A549 (cell line): ENCODE measurements around the gene GPR183. TPM values are rescaled to one million over a fixed set of nuclear protein-coding genes. Genes with fewer than 3 reads are reported as not detected.

ENCODE experiments used
- ATAC-seq, 2 experiments: fragments of 200-7000 bp in 1 of 2; fragments of >200 bp in 1 of 2; cut with Nextera tagmentation in 1 of 2; cut with Tn5 transposase in 1 of 2; 3 replicates each; pipeline versions ENCODE4 v1.8.0 to v1.9.1; 2018 to 2020; ENCODE audit warnings: mild to moderate bottlenecking in 1 of 2, moderate library complexity in 1 of 2
- CTCF ChIA-PET: fragments of 300-600 bp; sonication (Branson Sonifier 250); formaldehyde crosslinking; extraction: SDS; loops from one replicate; lab custom pipeline; 2021; ENCODE audit warnings: antibody characterized with exemption, inconsistent platforms; lab: Yijun Ruan, JAX
- POLR2A ChIA-PET: fragments of 350-600 bp; formaldehyde crosslinking; extraction: SDS; loops from one replicate; lab custom pipeline; 2021; ENCODE audit warnings: antibody characterized with exemption, inconsistent platforms; lab: Yijun Ruan, JAX
- DNase-seq, 2 experiments: peaks; one replicate each; pipeline versions ENCODE4 v3.0.0 to v3.0.0-alpha.2; 2011 to 2016; ENCODE audit warnings: low read depth in 1 of 2, low spot score in 1 of 2
- FAIRE-seq: peaks from 2 replicates; lab custom pipeline; 2011; peaks lifted over from hg19 to GRCh38; lab: Jason Lieb, UNC
- H3K27ac ChIP-seq, 2 experiments: fragments of >200 bp; sonication (Bioruptor Twin); formaldehyde crosslinking; 3 replicates each; pipeline ENCODE4 v1.5.1; 2016 to 2017
- H3K4me1 ChIP-seq: fragments of >200 bp; sonication (Bioruptor Twin); formaldehyde crosslinking; 3 replicates; pipeline ENCODE4 v1.6.1; 2016
- H3K4me2 ChIP-seq: fragments of >200 bp; sonication (Bioruptor Twin); formaldehyde crosslinking; 3 replicates; pipeline ENCODE4 v1.6.1; 2016
- H3K4me3 ChIP-seq: fragments of >200 bp; sonication (Bioruptor Twin); formaldehyde crosslinking; 3 replicates; pipeline ENCODE4 v1.5.1; 2016
- H3K9me3 ChIP-seq: fragments of >200 bp; sonication (Bioruptor Twin); formaldehyde crosslinking; 3 replicates; pipeline ENCODE4 v1.6.1; 2016
- ATOH8 ChIP-seq: fragments of 250-450 bp; sonication (Bioruptor Pico); IDR thresholded peaks from 2 replicates; pipeline ENCODE4 v1.5.0; 2020; ENCODE audit warnings: low read depth, mild to moderate bottlenecking, moderate library complexity
- BHLHE40 ChIP-seq: IDR thresholded peaks from 2 replicates; pipeline ENCODE4 v1.6.1; 2012; ENCODE audit warnings: low read depth, low read length, inconsistent platforms
- CBX8 ChIP-seq: fragments of 200-600 bp; sonication (generic); IDR thresholded peaks from 2 replicates; pipeline ENCODE4 v1.6.1; 2016
- CHD4 ChIP-seq: fragments of 200-600 bp; sonication (generic); IDR thresholded peaks from 2 replicates; pipeline ENCODE4 v1.6.1; 2016; ENCODE audit warnings: antibody characterized with exemption, mild to moderate bottlenecking, borderline replicate concordance
- EP300 ChIP-seq, 2 experiments: fragments of >200 bp; sonication (Bioruptor Twin); formaldehyde crosslinking; IDR thresholded peaks; 2 replicates in 1 of 2; 3 replicates in 1 of 2; pipeline ENCODE4 v1.6.1; 2016 to 2017
- FOSL2 ChIP-seq, 2 experiments: fragments of 450-650 bp in 1 of 2; fragments of >200 bp in 1 of 2; sonication (Bioruptor Twin) in 1 of 2; formaldehyde crosslinking; IDR thresholded peaks; 2 replicates each; pipeline versions ENCODE4 v1.5.0 to v1.6.1; 2016 to 2020; ENCODE audit warnings: mild to moderate bottlenecking in 1 of 2, moderate library complexity in 1 of 2
- FOXS1 ChIP-seq: fragments of 250-450 bp; sonication (Bioruptor Pico); IDR thresholded peaks from 2 replicates; pipeline ENCODE4 v1.5.0; 2020; ENCODE audit warnings: mild to moderate bottlenecking, moderate library complexity
- HEYL ChIP-seq: fragments of 250-450 bp; sonication (Bioruptor Pico); IDR thresholded peaks from 2 replicates; pipeline ENCODE4 v1.8.0; 2021; ENCODE audit warnings: mild to moderate bottlenecking, moderate library complexity
- HOXB13 ChIP-seq: fragments of 250-450 bp; sonication (Bioruptor Pico); IDR thresholded peaks from 2 replicates; pipeline ENCODE4 v1.5.0; 2020; ENCODE audit warnings: low read depth, mild to moderate bottlenecking, moderate library complexity
- KDM1A ChIP-seq: fragments of 200-600 bp; sonication (generic); IDR thresholded peaks from 2 replicates; pipeline ENCODE4 v1.6.1; 2016; ENCODE audit warnings: low read depth, mild to moderate bottlenecking
- KDM5A ChIP-seq: fragments of 200-600 bp; sonication (generic); IDR thresholded peaks from 2 replicates; pipeline ENCODE4 v1.6.1; 2016; ENCODE audit warnings: antibody characterized with exemption, mild to moderate bottlenecking
- PHF8 ChIP-seq: fragments of 200-600 bp; sonication (generic); IDR thresholded peaks from 2 replicates; pipeline ENCODE4 v1.6.1; 2016; ENCODE audit warnings: low read depth, mild to moderate bottlenecking, antibody characterized with exemption, moderate library complexity, borderline replicate concordance
- RAD21 ChIP-seq, 2 experiments: fragments of >200 bp in 1 of 2; sonication (Bioruptor Twin) in 1 of 2; formaldehyde crosslinking in 1 of 2; IDR thresholded peaks in 1 of 2; conservative IDR thresholded peaks in 1 of 2; 2 replicates in 1 of 2; 3 replicates in 1 of 2; pipeline ENCODE4 v1.6.1; 2012 to 2018; ENCODE audit warnings: inconsistent platforms in 1 of 2
- REST ChIP-seq: fragments of 200-600 bp; sonication (generic); IDR thresholded peaks from 2 replicates; pipeline ENCODE4 v1.6.1; 2016; ENCODE audit warnings: antibody characterized with exemption, mild to moderate bottlenecking, moderate library complexity
- SMC3 ChIP-seq: fragments of >200 bp; sonication (Bioruptor Twin); formaldehyde crosslinking; IDR thresholded peaks from 3 replicates; pipeline ENCODE4 v1.6.1; 2018; ENCODE audit warnings: inconsistent platforms
- ZC3H11A ChIP-seq: fragments of 450-650 bp; IDR thresholded peaks from 2 replicates; pipeline ENCODE4 v1.6.1; 2014; ENCODE audit warnings: antibody characterized with exemption, mild to moderate bottlenecking
- ZFP36 ChIP-seq: fragments of 450-650 bp; IDR thresholded peaks from 2 replicates; pipeline ENCODE4 v1.6.1; 2014; ENCODE audit warnings: borderline replicate concordance; ENCODE audit not compliant: partially characterized antibody
- WGBS: methylation state at CpG from one replicate; pipeline ENCODE4 v1.1.6; 2017; ENCODE audit errors: missing lambda C conversion rate; 5-methylcytosine and 5-hydroxymethylcytosine counted together
- polyA plus RNA-seq, 4 experiments: library from polyadenylated mRNA; depleted of rRNA in 3 of 4; stranded (reverse); fragments of >200 nt; fragmentation: RNase III in 1 of 4; extraction: RNeasy Plus Mini Kit Qiagen cat#74134 plus additional on column Dnase treatment in 1 of 4; gene quantifications; 2 replicates in 3 of 4; 3 replicates in 1 of 4; pipeline ENCODE4 v1.2.3, GENCODE V29; 2011 to 2017
- TF ChIP-seq, protein P1 (sequence below): IDR thresholded peaks from 2 replicates; pipeline ENCODE4 v1.6.1; 2012; ENCODE audit warnings: low read depth, borderline replicate concordance
- TF ChIP-seq, protein P2 (sequence below): fragments of >200 bp; sonication (Bioruptor Twin); formaldehyde crosslinking; IDR thresholded peaks from 2 replicates; pipeline ENCODE4 v1.6.1; 2016

GPR183 gene
- polyA plus RNA-seq, 2 of the 4 experiments (the other 2 are of a cell fraction) = not detected

- TF ChIP-seq, protein P1, sequence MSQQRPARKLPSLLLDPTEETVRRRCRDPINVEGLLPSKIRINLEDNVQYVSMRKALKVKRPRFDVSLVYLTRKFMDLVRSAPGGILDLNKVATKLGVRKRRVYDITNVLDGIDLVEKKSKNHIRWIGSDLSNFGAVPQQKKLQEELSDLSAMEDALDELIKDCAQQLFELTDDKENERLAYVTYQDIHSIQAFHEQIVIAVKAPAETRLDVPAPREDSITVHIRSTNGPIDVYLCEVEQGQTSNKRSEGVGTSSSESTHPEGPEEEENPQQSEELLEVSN = no peak
These were observed 27.0 kb downstream of the GPR183 start (continued) for GRCh38 chr13:99280166-99280565.

GRCh38 chr13:99279637-99280036 is 27.6 kb downstream of the GPR183 start:
- no peaks in the 10 kb centered on the region for H3K9me3 ChIP-seq
- no peak for FAIRE-seq
- CTCF ChIA-PET = interaction anchor here (4.9 kb wide), 1 partner anchor 10 kb away, joined by 20 read pairs; no protein-coding TSS in a partner anchor
- no peak for TF ChIP-seq HOXB13
- TF ChIP-seq CHD4 = no peak
- no peak for TF ChIP-seq CBX8
- TF ChIP-seq, protein P2, sequence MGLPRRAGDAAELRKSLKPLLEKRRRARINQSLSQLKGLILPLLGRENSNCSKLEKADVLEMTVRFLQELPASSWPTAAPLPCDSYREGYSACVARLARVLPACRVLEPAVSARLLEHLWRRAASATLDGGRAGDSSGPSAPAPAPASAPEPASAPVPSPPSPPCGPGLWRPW = no peak
- no peak for TF ChIP-seq REST
- TF ChIP-seq FOXS1 (CRISPR knock-in tag) = no peak
- TF ChIP-seq ZFP36 = no peak
- TF ChIP-seq ZC3H11A = no peak
- H3K4me1 ChIP-seq = no peaks in the 10 kb centered on the region
- DNase-seq = no peak
- H3K4me2 ChIP-seq = no peak overlapping the region
- H3K27ac ChIP-seq = no peak overlapping the region
- no peak for ATAC-seq
- POLR2A ChIA-PET = no interaction called here
- no peak overlapping the region for H3K4me3 ChIP-seq
- 96% methylated on average over 2 of the region's 2 CpGs for WGBS

DNA sequence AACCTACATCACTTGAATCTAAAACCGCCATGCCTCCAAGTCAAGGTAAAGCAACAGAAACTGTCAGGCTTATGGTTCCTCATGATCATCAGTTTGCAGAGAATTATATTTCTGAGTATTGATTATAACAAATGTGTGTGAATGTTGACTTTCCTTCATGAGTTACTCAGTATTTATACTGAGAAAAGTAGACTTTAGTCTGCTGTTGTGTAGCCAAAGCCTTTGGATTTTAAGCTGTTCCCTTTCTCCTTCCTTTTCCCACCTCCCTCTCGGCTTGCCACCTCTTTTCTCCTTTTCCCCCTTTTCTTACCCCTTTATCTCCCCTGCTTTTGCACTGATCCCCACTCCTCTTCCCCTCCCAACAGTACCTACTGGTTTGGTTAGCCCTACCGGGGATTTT is 28.4 kb downstream of the GPR183 start:
- TF ChIP-seq ATOH8 (CRISPR knock-in tag) (no peak), FOSL2 (IDR thresholded peaks at IDR 0.05) (no peak), FOSL2 (CRISPR knock-in tag; IDR thresholded peaks at IDR 0.05) (no peak), HOXB13 (no peak), SMC3 (no peak), PHF8 (no peak), KDM5A (no peak), CHD4 (no peak), RAD21 (conservative IDR thresholded peaks at IDR 0.05 in 1 of 2, IDR thresholded peaks at IDR 0.05 in 1 of 2) (no peak), EP300 (IDR thresholded peaks at IDR 0.05) (no peak), BHLHE40 (no peak), HEYL (CRISPR knock-in tag) (no peak), KDM1A (no peak)
- H3K4me3 ChIP-seq = no peak overlapping the region
- DNase-seq (no peak), ATAC-seq (no peak), FAIRE-seq (no peak)
- H3K4me1 ChIP-seq = no peaks in the 10 kb centered on the region
- H3K4me2 ChIP-seq = no peak overlapping the region
- POLR2A ChIA-PET = no interaction called here
- 92% methylated on average over 3 of the region's 3 CpGs for WGBS
- CTCF ChIA-PET = interaction anchor here (1.1 to 4.9 kb wide), 2 partner anchors 9 to 13 kb away, joined by 3 to 20 read pairs; no protein-coding TSS in a partner anchor
- H3K9me3 ChIP-seq = no peaks in the 10 kb centered on the region
- H3K27ac ChIP-seq = no peak overlapping the region
